ENCODE measurements around the gene EEF1AKMT1.

GRCh38 chr13:20760872-20761271 is 12.9 kb downstream of the EEF1AKMT1 start:
- no peak for TF ChIP-seq CTCF (IDR thresholded peaks at IDR 0.05)
- no peak for TF ChIP-seq POLR2A (IDR thresholded peaks at IDR 0.05)

Measured in uterus (tissue), 2 donors.